HEK293 (cell line): ENCODE measurements around the gene STUM.

ENCODE experiments used
- CTCF ChIA-PET: fragments of 350-600 bp; formaldehyde crosslinking; extraction: SDS; loops from one replicate; lab custom pipeline; 2021; ENCODE audit warnings: antibody characterized with exemption; lab: Yijun Ruan, JAX
- POLR2A ChIA-PET: fragments of 300-600 bp; formaldehyde crosslinking; extraction: SDS; loops from one replicate; lab custom pipeline; 2020; ENCODE audit warnings: antibody characterized with exemption, inconsistent platforms; lab: Yijun Ruan, JAX
- H3K27ac ChIP-seq: fragments of 200-500 bp; sonication (Bioruptor generic); 2 replicates; pipeline ENCODE4 v1.5.1; 2014; ENCODE audit warnings: low read depth, low read length, control low read depth, inconsistent platforms; ENCODE audit errors: extremely low read depth
- H3K36me3 ChIP-seq, 2 experiments: fragments of 200-500 bp in 1 of 2; sonication (Bioruptor generic) in 1 of 2; 1 replicate in 1 of 2; 2 replicates in 1 of 2; pipeline ENCODE4 v1.5.1; 2014 to 2017; ENCODE audit warnings: inconsistent platforms in 2 of 2, low read length in 2 of 2; ENCODE audit not compliant: control insufficient read depth in 2 of 2, insufficient read depth in 1 of 2
- H3K4me1 ChIP-seq: fragments of 200-500 bp; sonication (Bioruptor generic); 2 replicates; pipeline ENCODE4 v1.5.1; 2014; ENCODE audit warnings: mild to moderate bottlenecking, low read length, inconsistent platforms; ENCODE audit not compliant: control insufficient read depth, insufficient read depth
- H3K4me3 ChIP-seq: 2 replicates; pipeline ENCODE4 v1.5.1; 2011; ENCODE audit warnings: low read depth, mild to moderate bottlenecking, control low read depth, low read length, moderate library complexity
- H3K9me3 ChIP-seq: fragments of 200-500 bp; sonication (Bioruptor generic); 2 replicates; pipeline ENCODE4 v1.5.1; 2014; ENCODE audit warnings: low read depth, low read length, inconsistent platforms; ENCODE audit not compliant: control insufficient read depth, insufficient read depth
- GLIS1 ChIP-seq: fragments of 450-650 bp; formaldehyde crosslinking; IDR thresholded peaks from 2 replicates; pipeline ENCODE4 v1.5.1; 2016; ENCODE audit warnings: missing biosample characterization, missing genetic modification characterization
- HOXC10 ChIP-seq: sonication (generic); formaldehyde crosslinking; IDR thresholded peaks from 2 replicates; pipeline ENCODE4 v1.8.1; 2023; ENCODE audit warnings: mild to moderate bottlenecking, missing genetic modification reagents
- KLF1 ChIP-seq: fragments of 450-650 bp; formaldehyde crosslinking; IDR thresholded peaks from 2 replicates; pipeline ENCODE4 v1.5.1; 2016; ENCODE audit warnings: missing biosample characterization, missing genetic modification characterization
- KLF7 ChIP-seq: fragments of 450-650 bp; formaldehyde crosslinking; IDR thresholded peaks from 2 replicates; pipeline ENCODE4 v1.5.1; 2016; ENCODE audit warnings: missing biosample characterization, missing genetic modification characterization, borderline replicate concordance
- PATZ1 ChIP-seq: fragments of 450-650 bp; formaldehyde crosslinking; IDR thresholded peaks from 2 replicates; pipeline ENCODE4 v1.5.1; 2016; ENCODE audit warnings: missing biosample characterization, missing genetic modification characterization
- PRDM1 ChIP-seq: fragments of 450-650 bp; formaldehyde crosslinking; IDR thresholded peaks from 2 replicates; pipeline ENCODE4; 2016; ENCODE audit warnings: missing biosample characterization, missing genetic modification characterization
- REPIN1 ChIP-seq: fragments of 450-650 bp; formaldehyde crosslinking; IDR thresholded peaks from 2 replicates; pipeline ENCODE4 v1.5.1; 2017; ENCODE audit warnings: missing biosample characterization, missing genetic modification characterization, low read depth
- REST ChIP-seq: fragments of 450-650 bp; formaldehyde crosslinking; IDR thresholded peaks from 2 replicates; pipeline ENCODE4 v1.5.1; 2016; ENCODE audit warnings: missing biosample characterization, missing genetic modification characterization
- SCRT1 ChIP-seq: fragments of 450-650 bp; formaldehyde crosslinking; IDR thresholded peaks from 2 replicates; pipeline ENCODE4 v1.5.1; 2016; ENCODE audit warnings: missing biosample characterization, missing genetic modification characterization, borderline replicate concordance
- SCRT2 ChIP-seq: fragments of 450-650 bp; formaldehyde crosslinking; IDR thresholded peaks from 2 replicates; pipeline ENCODE4 v1.5.1; 2016; ENCODE audit warnings: missing biosample characterization, missing genetic modification characterization
- ZBTB7A ChIP-seq: fragments of 450-650 bp; formaldehyde crosslinking; IDR thresholded peaks from 2 replicates; pipeline ENCODE4 v1.5.1; 2016; ENCODE audit warnings: low read depth, missing biosample characterization, missing genetic modification characterization
- ZFP41 ChIP-seq: fragments of 450-650 bp; formaldehyde crosslinking; IDR thresholded peaks from 2 replicates; pipeline ENCODE4 v1.5.1; 2016; ENCODE audit warnings: missing biosample characterization, missing genetic modification characterization, borderline replicate concordance
- ZNF121 ChIP-seq: fragments of 450-650 bp; formaldehyde crosslinking; IDR thresholded peaks from 2 replicates; pipeline ENCODE4 v1.5.1; 2016; ENCODE audit warnings: missing biosample characterization, missing genetic modification characterization
- ZNF133 ChIP-seq: fragments of 450-650 bp; formaldehyde crosslinking; IDR thresholded peaks from 2 replicates; pipeline ENCODE4 v1.5.1; 2016; ENCODE audit warnings: missing biosample characterization, missing genetic modification characterization
- ZNF157 ChIP-seq: fragments of 450-650 bp; formaldehyde crosslinking; IDR thresholded peaks from 2 replicates; pipeline ENCODE4 v1.5.1; 2016; ENCODE audit warnings: missing biosample characterization, missing genetic modification characterization
- ZNF335 ChIP-seq: fragments of 450-650 bp; formaldehyde crosslinking; conservative IDR thresholded peaks from 2 replicates; pipeline ENCODE4 v1.5.1; 2016; ENCODE audit warnings: missing biosample characterization, missing genetic modification characterization
- ZNF37A ChIP-seq: fragments of 450-650 bp; IDR thresholded peaks from 2 replicates; pipeline ENCODE4 v1.5.1; 2018; ENCODE audit warnings: missing biosample characterization, missing genetic modification characterization
- ZNF433 ChIP-seq: fragments of 450-650 bp; formaldehyde crosslinking; IDR thresholded peaks from 2 replicates; pipeline ENCODE4 v1.5.1; 2016; ENCODE audit warnings: missing biosample characterization, missing genetic modification characterization, low read depth
- ZNF521 ChIP-seq: fragments of 450-650 bp; formaldehyde crosslinking; IDR thresholded peaks from 2 replicates; pipeline ENCODE4 v1.5.1; 2017; ENCODE audit warnings: missing biosample characterization, mild to moderate bottlenecking, missing genetic modification characterization
- ZNF548 ChIP-seq: fragments of 450-650 bp; formaldehyde crosslinking; IDR thresholded peaks from 2 replicates; pipeline ENCODE4 v1.5.1; 2016; ENCODE audit warnings: missing biosample characterization, missing genetic modification characterization
- ZNF558 ChIP-seq: fragments of 450-650 bp; formaldehyde crosslinking; IDR thresholded peaks from 2 replicates; pipeline ENCODE4 v1.5.1; 2016; ENCODE audit warnings: missing biosample characterization, missing genetic modification characterization
- ZNF610 ChIP-seq: fragments of 450-650 bp; formaldehyde crosslinking; IDR thresholded peaks from 2 replicates; pipeline ENCODE4 v1.5.1; 2016; ENCODE audit warnings: missing biosample characterization, missing genetic modification characterization, borderline replicate concordance
- ZNF792 ChIP-seq: fragments of 450-650 bp; formaldehyde crosslinking; IDR thresholded peaks from 2 replicates; pipeline ENCODE4 v1.5.1; 2016; ENCODE audit warnings: missing biosample characterization, missing genetic modification characterization
- TF ChIP-seq, protein P1 (sequence below): fragments of 450-650 bp; formaldehyde crosslinking; IDR thresholded peaks from 2 replicates; pipeline ENCODE4 v1.5.1; 2017; ENCODE audit warnings: missing biosample characterization, mild to moderate bottlenecking, missing genetic modification characterization, moderate library complexity
- TF ChIP-seq, protein P2 (sequence below): fragments of 450-650 bp; formaldehyde crosslinking; IDR thresholded peaks from 2 replicates; pipeline ENCODE4 v1.5.1; 2017; ENCODE audit warnings: missing biosample characterization, missing genetic modification characterization

STUM gene

GRCh38 chr1:226604560-226605317 is 56.2 kb downstream of the STUM start:
- CTCF ChIA-PET: interaction anchor here (0.5 to 6.7 kb wide), 6 partner anchors 20 to 213 kb away, joined by 3 to 84 read pairs (median 4); partner anchors contain the start of gene STUM
- TF ChIP-seq ZNF521: no peak
- no peak for TF ChIP-seq ZNF37A (tag by site-specific recombination)
- TF ChIP-seq ZNF610: no peak
- TF ChIP-seq, protein P1, sequence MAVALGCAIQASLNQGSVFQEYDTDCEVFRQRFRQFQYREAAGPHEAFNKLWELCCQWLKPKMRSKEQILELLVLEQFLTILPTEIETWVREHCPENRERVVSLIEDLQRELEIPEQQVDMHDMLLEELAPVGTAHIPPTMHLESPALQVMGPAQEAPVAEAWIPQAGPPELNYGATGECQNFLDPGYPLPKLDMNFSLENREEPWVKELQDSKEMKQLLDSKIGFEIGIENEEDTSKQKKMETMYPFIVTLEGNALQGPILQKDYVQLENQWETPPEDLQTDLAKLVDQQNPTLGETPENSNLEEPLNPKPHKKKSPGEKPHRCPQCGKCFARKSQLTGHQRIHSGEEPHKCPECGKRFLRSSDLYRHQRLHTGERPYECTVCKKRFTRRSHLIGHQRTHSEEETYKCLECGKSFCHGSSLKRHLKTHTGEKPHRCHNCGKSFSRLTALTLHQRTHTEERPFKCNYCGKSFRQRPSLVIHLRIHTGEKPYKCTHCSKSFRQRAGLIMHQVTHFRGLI (tag by site-specific recombination): peak; percentile 81
- no peak for TF ChIP-seq ZBTB7A (tag by site-specific recombination)
- 0 out of 2 replicates have a peak, but pooled peaks have one; percentile 2 for TF ChIP-seq KLF1 (tag by site-specific recombination)
- TF ChIP-seq ZNF335 (tag by site-specific recombination): peak; percentile 48; the same call in 1 of the 2 replicates
- TF ChIP-seq, all 188 proteins: peak for 3

GRCh38 chr1:226605318-226605950 is 56.9 kb downstream of the STUM start:
- Histone ChIP-seq H3K9me3 (no peaks in the 10 kb centered on the region), H3K36me3 (no peaks in the 10 kb centered on the region), H3K4me3 (no peak overlapping the region), H3K27ac (no peak overlapping the region), H3K4me1 (no peaks in the 10 kb centered on the region)
- ChIA-PET CTCF (interaction anchor here (0.7 to 6.7 kb wide), 7 partner anchors 13 to 480 kb away, joined by 3 to 84 read pairs (median 6); partner anchors contain the start of gene STUM), POLR2A (interaction anchor here (0.8 to 0.9 kb wide), 2 partner anchors 271 to 335 kb away, joined by 3 read pairs; partner anchors contain the start of gene COQ8A)
- TF ChIP-seq SCRT1 (tag by site-specific recombination) (no peak), ZNF558 (tag by site-specific recombination) (no peak), REPIN1 (tag by site-specific recombination) (no peak), REST (no peak), ZNF133 (tag by site-specific recombination) (no peak), ZNF792 (no peak), SCRT2 (tag by site-specific recombination) (no peak), ZNF157 (tag by site-specific recombination) (no peak), GLIS1 (tag by site-specific recombination) (peak; percentile 90), PRDM1 (no peak), ZFP41 (tag by site-specific recombination) (no peak), PATZ1 (tag by site-specific recombination) (no peak), HOXC10 (no peak), ZNF121 (no peak), ZNF548 (tag by site-specific recombination) (no peak), KLF7 (no peak), ZNF433 (tag by site-specific recombination) (no peak)
- TF ChIP-seq, protein P2, sequence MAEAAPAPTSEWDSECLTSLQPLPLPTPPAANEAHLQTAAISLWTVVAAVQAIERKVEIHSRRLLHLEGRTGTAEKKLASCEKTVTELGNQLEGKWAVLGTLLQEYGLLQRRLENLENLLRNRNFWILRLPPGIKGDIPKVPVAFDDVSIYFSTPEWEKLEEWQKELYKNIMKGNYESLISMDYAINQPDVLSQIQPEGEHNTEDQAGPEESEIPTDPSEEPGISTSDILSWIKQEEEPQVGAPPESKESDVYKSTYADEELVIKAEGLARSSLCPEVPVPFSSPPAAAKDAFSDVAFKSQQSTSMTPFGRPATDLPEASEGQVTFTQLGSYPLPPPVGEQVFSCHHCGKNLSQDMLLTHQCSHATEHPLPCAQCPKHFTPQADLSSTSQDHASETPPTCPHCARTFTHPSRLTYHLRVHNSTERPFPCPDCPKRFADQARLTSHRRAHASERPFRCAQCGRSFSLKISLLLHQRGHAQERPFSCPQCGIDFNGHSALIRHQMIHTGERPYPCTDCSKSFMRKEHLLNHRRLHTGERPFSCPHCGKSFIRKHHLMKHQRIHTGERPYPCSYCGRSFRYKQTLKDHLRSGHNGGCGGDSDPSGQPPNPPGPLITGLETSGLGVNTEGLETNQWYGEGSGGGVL: peak; percentile 62

More at GRCh38 chr1:226604560-226605317, 56.2 kb downstream of the STUM start:
- Histone ChIP-seq H3K36me3 (no peaks in the 10 kb centered on the region), H3K9me3 (no peaks in the 10 kb centered on the region), H3K4me1 (no peaks in the 10 kb centered on the region), H3K27ac (no peak overlapping the region), H3K4me3 (no peak overlapping the region)
- POLR2A ChIA-PET: interaction anchor here (0.8 to 0.9 kb wide), 2 partner anchors 271 to 335 kb away, joined by 3 read pairs; partner anchors contain the start of gene COQ8A
